Stimulated activated CD8-positive, alpha-beta memory T cell treated with anti-CD3 and anti-CD28 coated beads, Interleukin-12 subunit alpha, Interleukin-12 subunit beta, amount 100 ng/mL, for 24 hours (primary cell): ENCODE data around the gene HPSE2.

Source experiments
- DNase-seq: peaks from one replicate; pipeline ENCODE4 v3.0.0-alpha.2; 2020; ENCODE audit errors: extremely low read depth

HPSE2 gene

DNA sequence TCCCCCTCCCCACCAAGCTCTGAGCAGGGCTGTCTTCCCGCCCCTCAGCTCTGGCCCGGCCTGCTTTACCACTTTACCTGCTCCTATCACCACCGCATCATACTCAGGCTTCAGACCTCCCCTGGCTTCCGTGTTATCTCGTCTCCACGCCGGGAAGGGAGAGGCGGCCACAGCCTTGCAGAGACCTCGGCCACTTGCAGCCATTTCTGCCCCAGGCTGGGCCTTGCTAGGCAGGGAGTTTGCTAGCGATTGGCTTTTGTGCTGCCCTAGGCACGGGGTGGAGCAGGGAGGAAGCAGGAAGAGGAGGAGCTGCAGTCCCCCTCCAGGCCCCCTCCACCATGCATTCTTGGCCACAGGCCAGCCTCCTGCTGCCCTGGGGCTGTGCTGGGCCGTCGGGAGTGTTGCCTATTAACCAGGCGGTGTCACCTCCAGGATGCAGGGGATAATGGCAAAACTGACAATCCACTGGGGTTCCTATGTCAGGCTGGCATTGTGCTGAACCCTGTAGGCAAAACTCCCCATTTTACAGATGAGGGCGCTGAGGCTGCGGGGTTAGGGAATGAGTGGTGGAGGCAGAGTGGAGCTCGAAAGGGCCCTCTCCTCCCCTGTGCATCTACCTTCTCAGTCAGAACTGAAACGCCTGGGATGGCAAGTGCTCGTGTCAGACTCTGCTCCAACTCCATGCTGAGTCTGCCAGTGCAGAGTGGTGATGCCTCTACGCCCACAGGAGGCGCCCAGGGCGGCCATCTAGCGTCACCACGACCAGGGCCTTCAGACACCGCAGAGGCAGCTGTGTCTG is 820.5 kb downstream of the HPSE2 start, which contains the start of gene PYROXD2:
PYROXD2 (minus strand) TSS at position 251 of the 799 bp plus-strand sequence; CDS start at position 204, 47 bp downstream.
- no peak for DNase-seq

DNA sequence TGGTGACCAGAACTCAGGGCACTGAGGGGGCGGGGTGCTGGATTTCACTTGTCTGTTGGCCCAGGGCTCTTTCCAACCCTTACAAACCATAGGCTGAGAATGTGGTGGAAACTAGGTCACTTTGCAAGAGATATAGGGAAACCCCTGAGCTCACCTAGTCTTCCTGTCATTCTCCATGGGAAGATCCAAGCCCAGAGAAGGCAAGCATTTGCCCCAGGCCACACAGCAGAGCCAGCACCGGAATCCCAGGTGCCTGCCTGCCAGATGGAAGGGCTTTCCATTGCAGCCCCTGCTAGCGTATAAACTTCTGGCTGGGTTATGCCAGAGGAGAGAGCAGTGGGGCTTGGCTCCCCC is 821.1 kb downstream of the HPSE2 start:
- DNase-seq = no peak

DNA sequence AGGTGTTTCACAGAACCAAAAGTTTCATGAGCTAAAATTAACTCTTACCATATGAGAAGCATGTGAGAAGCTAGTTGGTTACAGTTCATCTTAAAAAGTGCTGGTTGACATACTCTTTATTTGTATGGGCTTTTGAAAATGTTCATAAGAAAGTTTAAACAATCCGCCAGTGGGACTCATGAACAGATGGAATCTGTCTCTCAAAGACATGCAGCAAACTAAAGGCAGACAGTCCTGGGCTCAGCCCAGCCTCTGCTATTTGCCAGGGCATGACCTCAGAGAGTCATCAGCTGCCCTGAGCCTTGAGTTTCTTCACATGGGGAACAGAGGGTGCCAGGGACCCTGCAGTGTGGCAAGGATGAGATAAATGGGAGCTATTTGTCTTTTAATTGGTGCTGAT is 823.9 kb downstream of the HPSE2 start:
- no peak for DNase-seq

DNA sequence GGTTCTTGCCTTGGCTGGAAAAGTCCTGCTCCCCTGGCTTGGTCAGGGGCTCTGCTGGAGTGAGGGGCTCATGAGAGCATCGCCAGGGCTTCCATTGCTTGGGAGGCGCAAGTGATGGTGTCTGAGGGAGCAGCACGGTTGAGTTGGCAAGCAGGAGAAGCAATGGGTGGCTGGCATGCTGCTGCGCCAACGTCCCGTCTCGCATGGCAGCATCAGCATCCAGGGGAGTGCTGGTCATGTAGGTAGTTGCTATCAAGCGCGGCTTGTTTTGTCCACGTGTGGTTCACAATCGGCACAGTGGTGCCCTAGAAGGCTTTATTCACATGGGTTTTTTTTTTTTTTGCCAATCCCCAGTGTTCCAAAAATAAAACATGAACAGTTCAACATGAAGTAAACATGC is 824.5 kb downstream of the HPSE2 start:
- DNase-seq = no peak

DNA sequence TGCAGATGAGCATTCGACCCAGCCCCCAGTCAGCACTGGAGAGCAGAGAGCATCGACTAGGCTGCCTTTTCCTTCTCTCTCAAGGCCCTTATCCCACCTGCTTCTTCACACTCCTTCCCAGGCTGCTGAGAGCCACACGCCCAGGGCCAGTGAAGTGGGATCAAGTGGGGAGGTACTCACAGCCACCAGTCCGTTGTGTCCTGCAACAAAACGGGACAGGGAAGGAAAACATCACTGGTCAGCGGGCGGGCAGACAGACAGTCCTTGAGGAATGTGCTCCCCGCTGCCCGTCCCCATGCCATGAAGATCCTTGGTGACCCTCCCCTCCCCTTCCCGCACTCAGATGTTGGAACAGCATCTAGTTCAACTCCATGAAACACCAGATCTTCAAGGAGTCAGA is 824.9 kb downstream of the HPSE2 start:
- DNase-seq = no peak

DNA sequence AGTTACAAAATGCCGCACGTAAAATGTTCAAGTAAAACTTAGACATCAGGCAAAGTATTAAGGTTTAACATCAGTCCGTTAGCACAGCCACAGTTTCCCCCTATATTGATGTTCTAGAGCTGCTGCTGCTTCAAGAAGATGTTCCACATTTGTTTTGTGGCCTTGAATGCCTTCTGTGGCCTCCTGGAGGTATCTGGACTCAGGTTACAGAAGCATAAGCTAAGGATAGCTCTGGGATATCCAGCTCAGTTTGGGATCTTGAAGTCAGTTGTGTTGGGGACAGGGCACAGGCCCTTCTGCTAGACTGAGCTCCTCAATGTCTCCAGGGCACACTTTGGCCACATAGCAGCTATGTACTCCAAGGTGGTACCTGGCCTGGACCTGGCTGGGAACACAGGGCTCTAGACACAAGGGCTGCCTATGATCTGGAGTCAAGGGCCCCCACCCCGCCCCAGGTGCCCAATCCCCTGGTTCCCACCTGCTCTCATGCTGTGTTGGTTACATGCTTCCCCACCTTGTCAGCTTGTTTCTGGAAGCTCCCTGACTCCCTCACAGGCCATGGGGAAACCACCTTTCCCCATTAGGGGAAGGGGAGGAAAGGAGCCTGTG is 825.4 kb downstream of the HPSE2 start:
- no peak for DNase-seq

DNA sequence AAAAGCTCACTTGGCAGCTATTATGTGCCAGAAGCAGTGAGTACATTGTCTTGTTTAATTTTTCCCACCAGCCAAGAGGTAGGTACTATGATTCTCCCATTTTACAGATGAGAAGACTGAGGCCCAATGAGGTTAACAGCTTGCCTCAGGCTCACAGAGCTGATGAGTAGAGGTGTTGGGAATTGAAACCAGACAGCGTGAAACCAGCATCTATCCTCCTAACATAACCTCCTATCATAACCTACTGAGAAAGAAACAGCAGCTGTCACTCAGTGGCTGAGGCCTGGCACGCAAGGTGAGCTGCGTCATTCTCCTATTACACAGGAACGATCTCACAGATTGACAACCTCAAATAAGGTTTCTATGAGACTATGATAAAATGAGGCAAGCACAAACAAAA is 826.9 kb downstream of the HPSE2 start:
- DNase-seq = no peak

DNA sequence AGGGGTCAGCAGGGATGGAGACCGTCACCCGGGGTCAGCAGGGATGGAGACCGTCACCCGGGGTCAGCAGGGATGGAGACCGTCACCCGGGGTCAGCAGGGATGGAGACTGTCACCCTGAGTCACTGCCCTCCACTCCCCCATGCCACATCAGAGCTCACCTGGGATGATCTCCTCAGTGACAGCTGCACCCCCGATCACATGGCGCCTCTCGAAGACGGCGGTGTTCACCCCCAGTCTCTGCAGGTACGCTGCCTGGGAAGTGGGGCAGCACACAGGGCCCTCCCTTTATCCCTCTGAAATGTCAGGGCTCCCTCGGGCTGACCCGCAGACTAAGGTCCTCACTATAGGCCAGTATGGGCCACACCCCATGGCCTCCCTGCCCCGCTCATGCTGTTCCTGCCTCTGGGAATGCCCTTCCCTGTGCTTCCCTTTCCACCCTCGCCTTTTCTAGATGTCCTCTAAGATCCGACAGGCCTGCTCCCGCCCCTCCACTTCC is 827.9 kb downstream of the HPSE2 start:
- DNase-seq = no peak
